Measurements from ENCODE around the gene NCOR1.
"Not testable (repeated sequence)": the region's sequence is repeated elsewhere in the genome, so short reads cannot be mapped to it uniquely, and the experiment has no call there.

NCOR1 gene

GRCh38 chr17:16061631-16062030, 153.7 kb downstream of the NCOR1 start:
- in situ Hi-C loops (cut with HindIII; ENCODE audit: low pct_ligation_motif_present, low pct_unique_long_range_greater_than_20kb, low sequenced_read_pairs), result no loop called here
- no peak for DNase-seq

- in situ Hi-C loops (cut with HindIII; ENCODE audit: low pct_ligation_motif_present, low pct_unique_long_range_greater_than_20kb, low sequenced_read_pairs); DNase-seq: not testable (repeated sequence)
Observed at GRCh38 chr17:16055139-16055538, 160.2 kb downstream of the NCOR1 start.

DNA sequence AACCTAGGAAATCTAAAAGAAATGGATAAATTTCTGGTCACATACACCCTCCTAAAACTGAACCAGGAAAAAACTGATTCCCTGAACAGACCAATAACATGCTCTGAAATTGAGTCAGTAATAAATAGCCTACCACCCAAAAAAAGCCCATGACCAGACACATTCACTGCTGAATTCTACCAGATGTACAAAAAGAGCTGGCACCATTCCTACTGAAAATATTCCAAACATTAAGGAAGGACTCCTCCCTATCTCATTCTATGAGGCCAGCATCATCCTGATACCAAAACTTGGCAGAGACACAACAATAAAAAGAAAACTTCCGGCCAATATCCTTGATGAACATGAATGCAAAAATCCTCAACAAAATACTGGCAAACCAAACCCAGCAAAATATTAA, 162.8 kb downstream of the NCOR1 start:
- in situ Hi-C loops (cut with HindIII; ENCODE audit: low pct_ligation_motif_present, low pct_unique_long_range_greater_than_20kb, low sequenced_read_pairs), result no loop called here
- no peak for DNase-seq

DNA sequence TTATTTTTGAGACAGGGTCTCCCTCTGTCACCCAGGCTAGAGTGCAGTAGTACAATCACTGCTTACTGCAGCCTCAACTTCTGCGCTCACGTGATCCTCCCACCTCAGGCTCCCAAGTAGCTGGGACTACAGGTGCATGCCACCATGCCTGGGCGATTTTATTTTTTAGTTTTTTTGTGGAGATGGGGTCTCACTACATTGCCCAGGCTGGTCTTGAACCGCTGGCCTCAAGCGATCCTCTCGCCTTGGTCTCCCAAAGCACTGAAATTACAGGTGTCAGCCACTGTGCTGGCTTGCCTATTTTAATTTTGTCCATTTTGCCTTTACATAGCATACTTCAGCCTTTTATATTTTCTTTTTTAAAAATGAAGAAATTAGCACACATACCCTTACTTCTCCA, 164.5 kb downstream of the NCOR1 start:
- in situ Hi-C loops (cut with HindIII; ENCODE audit: low pct_ligation_motif_present, low pct_unique_long_range_greater_than_20kb, low sequenced_read_pairs), result no loop called here

DNA sequence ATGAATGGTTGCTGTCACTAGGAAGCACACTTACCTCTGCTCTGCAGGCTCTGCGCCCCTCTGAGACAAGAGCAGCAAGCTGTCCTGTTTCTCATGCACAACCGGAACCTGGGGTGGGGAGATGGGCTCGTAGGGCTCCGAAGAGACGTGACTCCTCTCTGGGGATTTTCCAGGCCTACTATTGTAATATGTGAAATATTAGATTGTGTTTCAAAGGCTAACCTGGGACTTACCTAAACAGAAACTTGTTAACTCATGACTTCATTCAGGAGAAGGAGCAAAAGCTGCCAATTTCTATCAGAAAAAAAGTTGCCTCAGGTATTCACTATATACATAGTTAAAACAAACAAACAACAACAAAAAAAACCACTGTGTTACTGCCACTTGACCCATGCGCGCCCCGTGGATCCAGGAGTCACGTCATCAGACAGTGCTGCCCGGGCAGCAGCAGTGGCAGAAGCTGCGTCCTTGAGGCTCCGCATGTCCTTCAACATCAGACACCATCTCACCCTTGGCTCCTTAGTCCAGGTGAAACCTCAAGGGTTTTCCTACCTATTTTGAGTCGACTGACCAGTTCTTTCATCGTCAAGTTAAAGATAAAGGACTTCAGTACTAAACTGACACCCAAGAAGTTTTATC, 166.4 kb downstream of the NCOR1 start:
- in situ Hi-C loops (cut with HindIII; ENCODE audit: low pct_ligation_motif_present, low pct_unique_long_range_greater_than_20kb, low sequenced_read_pairs), result no loop called here
- DNase-seq, result no peak

More for the DNA sequence above, 164.5 kb downstream of the NCOR1 start:
- DNase-seq, result no peak

DNA sequence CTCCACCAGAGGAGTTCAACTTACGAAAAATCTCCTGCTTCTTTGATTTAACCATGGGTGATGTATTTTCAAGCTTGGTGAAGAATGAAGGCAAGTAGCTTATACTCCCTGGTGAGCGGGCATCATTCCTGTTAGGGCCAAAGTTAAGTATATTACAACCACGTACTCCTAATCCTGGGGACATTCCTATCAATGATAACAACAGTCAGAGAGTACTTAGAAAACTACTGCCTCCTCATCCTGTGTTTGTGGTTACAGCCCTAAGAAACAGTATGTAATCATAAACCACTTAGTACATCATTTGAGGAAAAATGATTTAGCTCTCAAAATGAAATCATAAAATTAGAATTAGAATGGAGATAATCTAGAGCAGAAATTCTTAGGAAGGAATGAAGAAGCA, 168.4 kb downstream of the NCOR1 start:
- in situ Hi-C loops (cut with HindIII; ENCODE audit: low pct_ligation_motif_present, low pct_unique_long_range_greater_than_20kb, low sequenced_read_pairs), result no loop called here
- DNase-seq, result no peak

GRCh38 chr17:16044487-16044886, 170.8 kb downstream of the NCOR1 start:
- in situ Hi-C loops (cut with HindIII; ENCODE audit: low pct_ligation_motif_present, low pct_unique_long_range_greater_than_20kb, low sequenced_read_pairs), result no loop called here
- DNase-seq, result no peak

DNA sequence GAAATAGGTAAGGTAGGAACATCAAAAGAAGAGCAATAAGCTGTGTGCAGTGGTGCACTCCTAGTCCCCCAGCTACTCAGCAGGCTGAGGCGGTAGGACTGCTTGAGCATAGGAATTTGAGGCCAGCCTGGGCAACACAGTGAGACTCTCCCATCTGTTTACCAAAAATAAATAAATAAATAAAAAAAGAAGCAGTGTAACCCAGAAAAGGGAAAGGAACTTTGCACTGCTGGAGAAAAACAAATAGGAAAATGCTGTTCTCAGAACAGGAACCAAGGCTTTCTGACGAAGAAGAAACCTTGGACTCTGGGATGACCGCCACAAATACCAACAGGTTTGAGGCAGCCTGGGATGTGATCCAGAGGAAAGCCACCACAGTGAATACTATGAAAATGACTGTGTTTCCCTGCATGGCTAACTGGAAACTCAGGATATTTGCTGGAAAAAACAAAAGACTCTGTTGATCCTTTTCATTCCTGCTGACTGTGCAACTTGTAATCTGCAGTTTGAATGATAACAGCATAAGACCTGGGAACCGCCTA, 174.6 kb downstream of the NCOR1 start:
- in situ Hi-C loops (cut with HindIII; ENCODE audit: low pct_ligation_motif_present, low pct_unique_long_range_greater_than_20kb, low sequenced_read_pairs), result no loop called here
- DNase-seq, result no peak

DNA sequence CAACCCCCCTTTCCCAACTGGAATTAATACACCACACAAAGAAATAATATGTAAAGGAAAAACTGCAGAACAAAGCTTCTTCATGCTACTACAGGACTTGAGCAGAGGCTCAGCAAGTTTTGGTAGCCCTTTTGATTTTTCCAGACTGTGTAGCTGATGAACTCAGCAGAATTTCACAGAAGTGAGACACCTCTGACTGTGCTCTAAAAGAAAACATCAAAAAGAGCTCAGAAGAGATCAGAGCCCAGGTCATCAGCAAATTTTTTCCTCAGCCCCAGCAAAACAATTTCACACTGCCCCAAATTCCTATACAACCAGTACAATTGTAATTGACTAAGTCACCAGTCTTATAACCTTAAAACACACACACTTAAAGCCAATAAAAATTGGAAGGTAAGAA, 177.7 kb downstream of the NCOR1 start:
- in situ Hi-C loops (cut with HindIII; ENCODE audit: low pct_ligation_motif_present, low pct_unique_long_range_greater_than_20kb, low sequenced_read_pairs), result no loop called here
- no peak for DNase-seq

DNA sequence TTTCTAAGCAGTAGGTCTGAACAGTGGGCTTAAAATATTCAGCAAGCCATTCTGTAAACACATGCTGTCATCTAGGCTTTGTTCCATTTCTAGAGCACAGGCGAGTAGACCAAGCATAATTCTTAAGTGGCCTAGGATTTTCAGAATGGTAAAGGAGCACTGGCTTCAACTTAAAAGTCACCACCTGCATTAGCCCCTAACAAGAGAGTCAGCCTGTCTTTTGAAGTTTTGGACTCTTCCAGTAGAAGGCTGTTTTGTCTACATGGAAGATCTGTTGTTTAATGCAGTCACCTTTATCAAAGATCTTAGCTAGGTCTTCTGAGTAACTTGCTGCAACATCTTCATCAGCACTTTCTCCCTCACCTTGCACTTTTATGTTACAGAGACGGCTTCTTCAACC, 179.1 kb downstream of the NCOR1 start:
- DNase-seq, result no peak
- in situ Hi-C loops (cut with HindIII; ENCODE audit: low pct_ligation_motif_present, low pct_unique_long_range_greater_than_20kb, low sequenced_read_pairs), result no loop called here

DNA sequence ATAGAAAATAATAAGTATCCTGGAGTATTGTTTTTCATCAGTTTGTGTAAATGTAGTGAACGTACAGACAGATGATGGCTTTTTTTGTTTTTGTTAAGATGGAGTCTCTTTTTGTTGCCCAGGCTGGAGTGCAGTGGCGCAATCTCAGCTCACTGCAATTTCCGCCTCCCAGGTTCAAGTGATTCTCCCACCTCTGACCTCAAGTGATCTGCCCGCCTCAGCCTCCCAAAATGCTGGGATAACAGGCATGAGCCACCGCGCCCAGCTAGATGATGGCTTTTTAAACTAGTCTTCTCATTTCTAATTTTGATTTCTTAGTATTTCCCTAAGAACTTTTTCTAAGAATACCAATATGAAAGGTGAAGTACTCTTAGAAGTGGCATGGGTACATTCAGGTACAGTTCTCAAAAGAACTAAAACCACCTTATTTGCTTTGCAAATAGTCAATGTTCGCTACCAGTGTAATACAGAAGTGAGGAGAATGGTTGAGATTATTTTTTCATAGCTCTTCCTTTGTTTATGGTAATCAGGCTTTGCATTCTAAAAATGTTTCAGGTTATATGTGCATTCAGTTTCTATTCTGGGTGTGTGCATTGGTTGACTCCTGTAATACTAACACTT, 181.5 kb downstream of the NCOR1 start:
- DNase-seq, result no peak
- in situ Hi-C loops (cut with HindIII; ENCODE audit: low pct_ligation_motif_present, low pct_unique_long_range_greater_than_20kb, low sequenced_read_pairs), result no loop called here

DNA sequence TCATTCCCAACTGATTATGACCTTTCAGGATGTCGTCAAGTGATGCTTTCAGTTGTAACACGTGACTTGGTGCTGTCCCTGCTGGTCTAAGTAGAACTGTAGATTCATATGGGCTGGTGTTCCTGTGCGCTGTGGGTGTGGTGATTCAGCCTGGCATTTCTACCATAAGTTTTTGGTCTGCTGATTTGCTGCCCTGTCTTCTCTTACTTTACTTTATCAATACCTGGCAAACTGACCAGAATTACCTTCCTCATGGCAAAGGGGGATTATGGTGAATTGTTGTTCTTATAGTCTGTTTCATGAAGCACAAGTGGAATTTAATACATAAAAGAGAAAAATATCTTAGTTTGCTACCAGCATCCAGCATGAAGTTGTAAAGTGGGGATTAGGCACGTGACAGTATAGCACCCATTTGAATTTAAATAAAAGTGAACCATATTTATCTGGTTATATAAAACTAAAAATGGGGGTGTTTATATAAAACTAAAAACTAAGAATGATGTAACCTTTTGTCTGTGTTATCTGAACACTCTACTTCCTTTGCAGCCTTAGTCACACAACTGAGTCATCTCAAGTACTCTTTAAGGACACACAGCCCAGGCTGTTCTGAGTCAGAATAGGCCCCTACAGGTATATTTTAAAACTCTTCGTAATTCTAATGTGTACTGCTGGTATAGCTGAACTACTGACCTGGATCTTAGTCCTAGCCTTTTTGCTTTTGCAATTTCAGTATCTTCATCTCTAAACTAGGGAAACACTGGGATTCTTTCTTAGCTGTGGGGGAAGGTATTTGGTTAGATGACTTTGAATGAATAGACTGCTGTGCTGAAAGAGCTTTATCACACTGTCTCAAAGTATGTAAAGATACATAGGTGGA, 187.4 kb downstream of the NCOR1 start:
- in situ Hi-C loops (cut with HindIII; ENCODE audit: low pct_ligation_motif_present, low pct_unique_long_range_greater_than_20kb, low sequenced_read_pairs), result no loop called here
- peak; percentile 95 for DNase-seq

- DNase-seq, result no peak
- in situ Hi-C loops (cut with HindIII; ENCODE audit: low pct_ligation_motif_present, low pct_unique_long_range_greater_than_20kb, low sequenced_read_pairs), result no loop called here
Observed at GRCh38 chr17:16026895-16027294, 188.4 kb downstream of the NCOR1 start.

- in situ Hi-C loops (cut with HindIII; ENCODE audit: low pct_ligation_motif_present, low pct_unique_long_range_greater_than_20kb, low sequenced_read_pairs), result no loop called here
- no peak for DNase-seq
Observed at GRCh38 chr17:16025202-16025601, 190.1 kb downstream of the NCOR1 start.

DNA sequence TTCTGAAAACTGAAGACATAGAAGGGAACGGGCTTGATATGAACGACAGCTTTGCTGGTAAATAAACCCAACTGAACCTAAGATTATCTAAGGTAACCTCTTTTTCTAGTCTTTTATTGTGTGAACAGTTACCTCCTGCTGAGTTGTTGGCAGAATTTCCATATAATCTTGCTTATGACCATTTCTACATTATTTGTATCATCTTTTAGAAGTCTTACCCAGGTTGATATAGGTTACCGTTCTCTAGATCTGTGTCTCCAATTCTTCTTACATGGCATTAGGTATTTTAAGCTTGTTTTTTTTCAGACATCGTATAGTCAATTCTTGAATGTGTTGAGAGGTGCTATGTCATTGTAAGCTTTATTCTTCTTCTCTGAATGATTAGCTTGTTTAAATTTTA, 191.5 kb downstream of the NCOR1 start:
- DNase-seq, result no peak
- in situ Hi-C loops (cut with HindIII; ENCODE audit: low pct_ligation_motif_present, low pct_unique_long_range_greater_than_20kb, low sequenced_read_pairs), result no loop called here

DNA sequence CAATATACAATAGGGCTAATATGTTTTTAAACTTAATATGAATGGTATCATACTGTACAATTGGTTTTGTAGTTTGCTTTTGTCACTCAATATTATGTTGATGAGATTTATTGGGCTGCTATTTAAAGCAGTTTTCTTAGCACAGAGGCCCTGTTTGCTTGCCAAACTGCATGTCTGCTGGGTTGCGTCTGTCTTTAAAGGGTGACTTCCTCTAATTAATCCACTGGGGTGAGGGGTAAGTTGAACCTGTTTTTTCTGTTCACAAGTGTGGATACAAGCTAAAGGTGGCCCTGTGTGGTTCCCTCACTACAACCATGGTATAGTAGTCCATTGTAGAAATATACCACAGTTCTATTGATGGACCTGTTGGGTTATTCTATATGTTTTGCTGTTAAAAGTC, 196.0 kb downstream of the NCOR1 start:
- no peak for DNase-seq
- in situ Hi-C loops (cut with HindIII; ENCODE audit: low pct_ligation_motif_present, low pct_unique_long_range_greater_than_20kb, low sequenced_read_pairs), result no loop called here

DNA sequence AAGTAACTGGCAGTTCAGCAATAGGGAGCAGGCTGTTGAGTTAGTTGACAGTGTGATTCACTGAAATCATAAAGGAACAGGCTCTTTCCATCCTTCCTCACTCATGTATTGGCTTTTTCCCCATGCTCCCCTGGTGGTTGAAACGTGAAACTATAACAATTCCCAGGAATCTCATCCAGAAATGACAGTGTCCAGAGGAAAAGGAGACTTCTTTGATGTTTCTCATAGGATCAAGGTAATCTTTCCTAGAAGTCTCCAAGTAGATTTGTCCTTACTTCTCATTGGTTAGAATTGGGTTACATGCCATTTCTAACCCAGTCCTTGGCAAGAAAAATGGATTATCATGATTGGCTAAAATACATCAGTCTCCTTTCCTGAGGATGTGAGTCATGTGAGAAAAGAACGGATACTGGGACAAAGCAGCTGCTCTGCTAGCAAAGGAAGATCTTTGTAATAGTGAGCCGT, 201.4 kb downstream of the NCOR1 start:
- DNase-seq, result peak; percentile 84

GRCh38 chr17:16007439-16007838, 207.9 kb downstream of the NCOR1 start:
- DNase-seq, result no peak
- in situ Hi-C loops (cut with HindIII; ENCODE audit: low pct_ligation_motif_present, low pct_unique_long_range_greater_than_20kb, low sequenced_read_pairs), result no loop called here

More for the DNA sequence above, 201.4 kb downstream of the NCOR1 start:
- in situ Hi-C loops (cut with HindIII; ENCODE audit: low pct_ligation_motif_present, low pct_unique_long_range_greater_than_20kb, low sequenced_read_pairs), result no loop called here

DNA sequence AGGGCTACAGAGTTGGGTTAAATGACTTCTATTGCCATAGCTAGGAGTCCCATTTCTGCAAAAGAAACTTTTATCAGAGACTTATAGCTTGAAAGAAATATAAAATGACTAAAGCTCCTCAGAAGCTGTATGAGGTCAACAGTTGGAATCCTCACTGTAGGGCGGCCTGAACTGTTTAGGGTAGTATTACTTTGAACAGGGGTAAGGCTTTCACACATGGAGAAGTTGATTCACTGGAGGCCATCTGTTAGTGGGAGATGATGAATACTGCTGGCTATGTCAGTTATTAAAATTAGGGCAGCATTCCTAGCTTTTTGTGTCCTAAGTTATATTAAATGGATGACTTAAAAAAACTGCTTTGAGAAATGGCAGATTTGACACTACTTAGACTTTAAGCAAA, 209.7 kb downstream of the NCOR1 start:
- no peak for DNase-seq
- in situ Hi-C loops (cut with HindIII; ENCODE audit: low pct_ligation_motif_present, low pct_unique_long_range_greater_than_20kb, low sequenced_read_pairs), result no loop called here

Data from ACHN (cell line).